Body of pancreas (tissue), 4 donors: ENCODE measurements around the gene SYNE2. TPM values are rescaled to one million over a fixed set of nuclear protein-coding genes. Genes with fewer than 3 reads are reported as not detected.

Experiments
- ATAC-seq: fragments of 150-250 bp; one replicate; pipeline ENCODE4 v1.9.1; 2016
- DNase-seq, 4 donors: peaks; one replicate each; pipeline ENCODE4 v3.0.0-alpha.2; 2019
- H3K27ac ChIP-seq, 4 donors: fragments of 200-600 bp; sonication (generic); 1 replicate in 3 of 4; 2 replicates in 1 of 4; pipeline versions ENCODE4 v1.5.1 to v1.6.1; 2016 to 2019; ENCODE audit warnings: mild to moderate bottlenecking in 1 of 4, mixed read lengths in 1 of 4, moderate library complexity in 1 of 4
- H3K27me3 ChIP-seq, 2 donors: fragments of 200-600 bp; sonication (generic); one replicate each; pipeline ENCODE4 v1.6.0; 2016; ENCODE audit warnings: mild to moderate bottlenecking in 1 of 2
- H3K36me3 ChIP-seq, 2 donors: fragments of 200-600 bp; sonication (generic); replicated peaks in 1 of 2; 2 replicates each; pipeline ENCODE4 v1.5.1; 2016; ENCODE audit warnings: low read depth in 2 of 2; ENCODE audit not compliant: insufficient read depth in 1 of 2
- H3K4me1 ChIP-seq: fragments of 200-600 bp; sonication (generic); one replicate; pipeline ENCODE4 v1.6.0; 2016
- H3K4me3 ChIP-seq, 2 donors: fragments of 200-600 bp; sonication (generic); 1 replicate in 1 of 2; 2 replicates in 1 of 2; pipeline ENCODE4 v1.5.1; 2016 to 2019
- H3K9me3 ChIP-seq, 3 donors: fragments of 200-600 bp; sonication (generic); 1 replicate in 2 of 3; 2 replicates in 1 of 3; pipeline ENCODE4 v1.5.1; 2016
- POLR2A ChIP-seq, 3 donors: fragments of 450-650 bp; IDR thresholded peaks; one replicate each; pipeline ENCODE4 v1.6.1; 2016; ENCODE audit warnings: antibody characterized with exemption in 3 of 3, mild to moderate bottlenecking in 2 of 3
- WGBS, 2 donors: methylation state at CpG; one replicate each; pipeline ENCODE4 v1.1.5; 2017; 5-methylcytosine and 5-hydroxymethylcytosine counted together
- intact Hi-C: fragments of 100-400 bp; cut with DNase I; formaldehyde crosslinking; loops from one replicate; pipeline ENCODE4 v1.15.1; 2023
- total RNA-seq, 2 donors: library from RNA; depleted of rRNA; stranded (reverse); fragments of >200 nt; gene quantifications; one replicate each; pipeline ENCODE4 v1.1.0, GENCODE V29; 2016
- TF ChIP-seq, protein P1 (sequence below), 7 experiments: fragments of 450-650 bp in 4 of 7; fragments of 200-600 bp in 3 of 7; sonication (generic) in 3 of 7; IDR thresholded peaks; one replicate each; pipeline ENCODE4 v1.5.1; 2016 to 2019; ENCODE audit warnings: antibody characterized with exemption in 7 of 7

The SYNE2 gene
- total RNA-seq, 2 donors from 2014 or later = 163 to 240 TPM

DNA sequence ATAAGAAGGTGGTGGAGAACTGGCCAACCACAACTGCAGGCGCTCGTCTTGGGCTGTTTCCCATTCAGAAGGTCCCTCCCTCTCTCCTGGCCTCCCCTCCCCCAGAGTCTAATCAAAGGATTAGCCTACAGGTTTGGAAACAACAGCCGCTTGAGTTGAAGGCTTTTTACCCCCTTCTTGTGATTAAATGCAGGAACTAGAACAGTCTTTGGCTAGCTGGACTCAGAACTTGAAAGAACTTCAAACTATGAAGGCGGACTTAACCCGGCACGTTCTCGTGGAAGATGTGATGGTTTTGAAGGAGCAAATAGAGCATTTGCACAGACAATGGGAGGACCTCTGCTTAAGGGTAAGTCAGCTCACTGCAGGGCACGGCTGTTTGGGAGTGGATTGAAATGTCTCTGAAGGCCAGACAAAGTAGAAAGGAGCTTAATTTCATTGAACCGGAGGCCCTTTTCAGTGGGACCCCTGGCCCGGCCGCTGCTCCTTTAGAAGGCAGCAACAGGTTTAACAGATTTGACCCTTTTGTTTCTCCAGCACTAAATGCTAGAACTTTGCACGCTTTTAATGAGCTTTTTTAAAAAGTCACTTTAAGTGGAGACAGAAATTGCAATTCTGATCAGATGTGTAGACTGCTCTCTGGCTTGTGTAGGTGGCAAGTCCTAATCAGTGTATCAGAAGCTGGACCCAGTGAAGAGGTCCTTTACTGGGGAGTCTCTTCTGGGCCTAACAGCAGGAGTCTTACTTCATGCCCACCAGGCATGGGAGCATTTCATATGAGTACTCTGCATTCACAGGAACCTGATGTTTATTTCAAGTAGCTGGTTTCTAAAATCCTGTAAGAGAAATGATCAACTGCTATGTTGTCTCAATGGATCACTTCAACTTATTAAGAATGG is 333.7 kb downstream of the SYNE2 start:
- WGBS, 2 donors = 44 to 49% methylated on average over 12 of the region's 12 CpGs
- peak; percentile 73 to 87 (median 80) for DNase-seq
- peaks cover 38% of the 10 kb centered on the region for H3K4me1 ChIP-seq
- peak overlapping the region; percentile 9 to 19 for H3K4me3 ChIP-seq
- ATAC-seq = peak; percentile 84
- TF ChIP-seq POLR2A (IDR thresholded peaks at IDR 0.05) = peak in 2 of 3 donors; percentile 31 to 34
- TF ChIP-seq, protein P1, sequence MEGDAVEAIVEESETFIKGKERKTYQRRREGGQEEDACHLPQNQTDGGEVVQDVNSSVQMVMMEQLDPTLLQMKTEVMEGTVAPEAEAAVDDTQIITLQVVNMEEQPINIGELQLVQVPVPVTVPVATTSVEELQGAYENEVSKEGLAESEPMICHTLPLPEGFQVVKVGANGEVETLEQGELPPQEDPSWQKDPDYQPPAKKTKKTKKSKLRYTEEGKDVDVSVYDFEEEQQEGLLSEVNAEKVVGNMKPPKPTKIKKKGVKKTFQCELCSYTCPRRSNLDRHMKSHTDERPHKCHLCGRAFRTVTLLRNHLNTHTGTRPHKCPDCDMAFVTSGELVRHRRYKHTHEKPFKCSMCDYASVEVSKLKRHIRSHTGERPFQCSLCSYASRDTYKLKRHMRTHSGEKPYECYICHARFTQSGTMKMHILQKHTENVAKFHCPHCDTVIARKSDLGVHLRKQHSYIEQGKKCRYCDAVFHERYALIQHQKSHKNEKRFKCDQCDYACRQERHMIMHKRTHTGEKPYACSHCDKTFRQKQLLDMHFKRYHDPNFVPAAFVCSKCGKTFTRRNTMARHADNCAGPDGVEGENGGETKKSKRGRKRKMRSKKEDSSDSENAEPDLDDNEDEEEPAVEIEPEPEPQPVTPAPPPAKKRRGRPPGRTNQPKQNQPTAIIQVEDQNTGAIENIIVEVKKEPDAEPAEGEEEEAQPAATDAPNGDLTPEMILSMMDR (IDR thresholded peaks at IDR 0.05) = no peak
- no peaks in the 10 kb centered on the region for H3K27me3 ChIP-seq
- intact Hi-C loops = no loop called here
- no peaks in the 10 kb centered on the region for H3K9me3 ChIP-seq
- no peaks in the 10 kb centered on the region for H3K36me3 ChIP-seq
- peak overlapping the region in 3 of 4 donors; percentile 49 to 70 (median 53) for H3K27ac ChIP-seq

DNA sequence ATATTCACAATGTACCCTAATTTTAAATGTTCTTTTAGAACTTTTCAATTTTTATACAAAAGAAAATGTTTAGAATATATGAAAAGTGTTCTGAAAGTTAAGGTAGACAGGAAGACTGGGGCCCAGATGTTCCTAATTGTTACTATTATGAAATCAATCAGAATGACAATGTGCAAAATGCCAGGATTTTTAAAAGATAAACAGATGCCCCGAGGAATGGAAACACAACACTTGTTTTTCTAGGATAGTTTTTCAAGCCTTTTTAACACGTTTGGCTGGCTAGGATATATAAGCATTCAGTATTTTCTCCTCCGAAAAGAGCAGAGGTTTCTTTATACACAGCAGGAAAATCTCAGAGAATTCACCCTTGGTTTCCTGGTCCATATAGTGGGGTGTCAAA is 334.5 kb downstream of the SYNE2 start:
- WGBS, 2 donors = 33 to 42% methylated on average over 3 of the region's 3 CpGs
- Histone ChIP-seq H3K4me3 (no peak overlapping the region), H3K9me3 (no peaks in the 10 kb centered on the region), H3K27ac (peak overlapping the region in 3 of 4 donors; percentile 16 to 70 (median 49)), H3K27me3 (no peaks in the 10 kb centered on the region), H3K4me1 (peaks cover 46% of the 10 kb centered on the region), H3K36me3 (no peaks in the 10 kb centered on the region)
- ATAC-seq (no peak), DNase-seq (no peak)
- intact Hi-C loops = no loop called here
- TF ChIP-seq, protein P1 (IDR thresholded peaks at IDR 0.05) = no peak
- no peak for TF ChIP-seq POLR2A (IDR thresholded peaks at IDR 0.05)

DNA sequence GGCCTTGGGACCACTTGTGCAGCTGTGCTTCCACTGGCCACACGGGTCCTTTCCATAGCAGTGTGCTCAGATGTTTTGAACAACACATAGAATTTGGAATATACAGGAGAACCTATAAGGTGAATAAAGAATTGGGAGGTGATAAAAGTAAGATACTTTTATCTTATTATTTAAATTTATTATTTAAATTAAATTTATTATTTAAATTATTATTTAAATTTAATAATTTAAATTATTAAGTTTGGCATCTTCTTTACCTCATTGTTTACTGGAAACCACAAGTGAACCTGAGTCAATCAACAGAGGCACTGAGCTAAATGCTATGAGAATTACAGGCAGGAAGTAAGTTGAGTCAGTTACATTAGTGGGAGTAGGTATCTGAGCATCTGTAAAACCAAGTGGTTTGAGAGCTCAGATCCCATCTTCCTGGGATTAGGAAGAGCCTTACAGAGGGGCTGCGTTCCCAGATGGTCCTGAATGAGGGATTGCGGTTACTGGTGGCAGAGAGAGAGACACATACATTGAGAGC is 338.2 kb downstream of the SYNE2 start:
- intact Hi-C loops = no loop called here
- H3K27ac ChIP-seq = peak overlapping the region in 3 of 4 donors; percentile 55 to 69 (median 68)
- no peak overlapping the region for H3K4me3 ChIP-seq
- H3K9me3 ChIP-seq = no peaks in the 10 kb centered on the region
- H3K27me3 ChIP-seq = no peaks in the 10 kb centered on the region
- 75 to 82% methylated on average over 3 of the region's 3 CpGs for WGBS, 2 donors
- TF ChIP-seq POLR2A (IDR thresholded peaks at IDR 0.05) = no peak
- TF ChIP-seq, protein P1 (IDR thresholded peaks at IDR 0.05) = no peak
- H3K36me3 ChIP-seq = no peaks in the 10 kb centered on the region
- ATAC-seq (no peak), DNase-seq (no peak)
- H3K4me1 ChIP-seq = peaks cover 73% of the 10 kb centered on the region

DNA sequence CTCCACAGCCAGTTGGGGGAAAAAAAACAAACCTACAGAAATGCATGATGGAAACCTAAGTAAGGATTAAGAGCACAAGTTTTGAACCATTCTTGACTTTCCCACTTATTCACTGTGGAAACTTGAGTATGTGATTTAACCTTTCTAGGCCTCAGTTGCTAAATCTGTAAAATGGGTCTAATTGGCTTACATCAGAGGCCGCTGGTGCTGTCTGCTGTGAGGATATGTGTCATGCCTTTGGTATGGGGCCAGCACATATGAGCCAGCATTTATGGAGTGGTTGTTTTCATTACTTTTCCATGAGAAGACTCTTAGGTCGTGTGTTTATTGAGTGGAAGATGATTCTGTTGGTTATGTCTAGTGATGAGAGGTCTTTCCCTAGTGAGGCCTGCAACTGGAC is 339.0 kb downstream of the SYNE2 start:
- Histone ChIP-seq H3K27ac (peak overlapping the region; percentile 40 to 69 (median 62)), H3K36me3 (no peaks in the 10 kb centered on the region), H3K4me1 (peaks cover 80% of the 10 kb centered on the region), H3K9me3 (no peaks in the 10 kb centered on the region), H3K27me3 (no peaks in the 10 kb centered on the region), H3K4me3 (no peak overlapping the region)
- DNase-seq (peak in 3 of 4 donors; percentile 55 to 62 (median 61)), ATAC-seq (peak; percentile 38)
- TF ChIP-seq POLR2A (IDR thresholded peaks at IDR 0.05) = no peak
- TF ChIP-seq, protein P1 (IDR thresholded peaks at IDR 0.05) = no peak
- intact Hi-C loops = no loop called here
- whole genome bisulfite sequencing, 2 donors = 49 to 58% methylated on average over 2 of the region's 2 CpGs
